ENCODE results near the gene GIPR.
A peak's percentile ranks its signal among the peaks of the same experiment; 100 is the strongest.

- peak; percentile 71 for TF ChIP-seq POLR2AphosphoS5 (IDR thresholded peaks at IDR 0.05; ENCODE audit: low read depth)
- peak; percentile 97 to 100 for TF ChIP-seq CTCF (conservative IDR thresholded peaks at IDR 0.05; ENCODE audit: low read depth in 2 of 2)
- no peak for TF ChIP-seq EZH2phosphoT487 (IDR thresholded peaks at IDR 0.05; ENCODE audit: unreplicated experiment)
- TF ChIP-seq EZH2 (IDR thresholded peaks at IDR 0.05; ENCODE audit: low read depth, unreplicated experiment), result no peak
- TF ChIP-seq REST (IDR thresholded peaks at IDR 0.05; ENCODE audit: unreplicated experiment), result no peak
These were observed 24.7 kb upstream of the GIPR start for GRCh38 chr19:45643024-45643926.

Measured in GM23338 (cell line).